HS-5 (cell line): ENCODE measurements around the gene CCL22.
A peak's percentile ranks its signal among the peaks of the same experiment; 100 is the strongest.
"Not testable (repeated sequence)": the region's sequence is repeated elsewhere in the genome, so short reads cannot be mapped to it uniquely, and the experiment has no call there.

Experiments
- DNase-seq: peaks from one replicate; pipeline ENCODE4 v3.0.0-alpha.2; 2012; ENCODE audit warnings: low read depth

The CCL22 gene, protein sequence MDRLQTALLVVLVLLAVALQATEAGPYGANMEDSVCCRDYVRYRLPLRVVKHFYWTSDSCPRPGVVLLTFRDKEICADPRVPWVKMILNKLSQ

DNA sequence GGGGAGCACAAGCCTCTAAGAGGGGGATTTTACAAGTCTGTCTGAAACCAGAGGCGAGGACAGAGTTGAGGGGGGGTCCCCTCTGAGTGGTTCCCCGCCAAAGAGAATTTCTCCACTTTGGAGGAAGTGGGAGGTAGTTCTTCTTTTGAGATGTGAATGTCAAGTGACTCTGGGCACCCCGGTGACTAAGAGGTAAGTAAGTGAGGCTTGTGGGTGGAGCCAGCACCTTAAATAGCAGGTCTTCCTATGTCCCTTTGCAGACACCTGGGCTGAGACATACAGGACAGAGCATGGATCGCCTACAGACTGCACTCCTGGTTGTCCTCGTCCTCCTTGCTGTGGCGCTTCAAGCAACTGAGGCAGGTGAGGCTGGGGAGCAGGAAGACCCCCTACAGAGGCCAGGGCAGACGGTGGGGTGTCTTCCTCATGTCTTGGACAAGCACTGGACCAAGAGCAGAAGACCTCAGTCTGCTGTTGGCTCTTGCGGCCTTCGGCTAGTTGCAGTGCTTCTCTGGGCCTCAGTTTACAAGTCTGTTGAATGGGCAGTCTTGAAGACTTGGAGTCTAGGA, at the start of gene CCL22:
CCL22 (plus strand) TSS at position 257 of the 569 bp plus-strand sequence; CDS start at position 291, 34 bp downstream.
- no peak for DNase-seq

GRCh38 chr16:57310801-57311200, 47.8 kb upstream of the CCL22 start:
- no peak for DNase-seq

DNA sequence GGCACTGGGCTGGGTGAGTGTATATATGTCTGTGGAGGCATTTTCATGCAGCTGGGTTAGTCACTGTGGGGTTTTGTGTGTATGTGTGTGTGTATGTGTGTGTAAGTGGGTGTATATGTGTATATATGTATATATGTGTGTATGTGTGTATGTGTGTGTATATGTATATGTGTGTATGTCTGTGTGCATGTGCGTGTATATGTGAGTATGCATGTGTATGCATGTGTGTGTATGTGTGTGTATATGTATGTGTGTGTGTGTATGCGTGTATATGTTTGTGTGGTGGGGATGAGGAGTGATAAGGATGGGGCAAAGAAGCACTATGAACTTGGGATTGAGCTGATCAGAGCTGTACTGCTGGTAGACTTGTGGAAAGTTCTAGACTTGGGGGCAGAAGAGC, 45.1 kb upstream of the CCL22 start:
- DNase-seq = no peak

DNA sequence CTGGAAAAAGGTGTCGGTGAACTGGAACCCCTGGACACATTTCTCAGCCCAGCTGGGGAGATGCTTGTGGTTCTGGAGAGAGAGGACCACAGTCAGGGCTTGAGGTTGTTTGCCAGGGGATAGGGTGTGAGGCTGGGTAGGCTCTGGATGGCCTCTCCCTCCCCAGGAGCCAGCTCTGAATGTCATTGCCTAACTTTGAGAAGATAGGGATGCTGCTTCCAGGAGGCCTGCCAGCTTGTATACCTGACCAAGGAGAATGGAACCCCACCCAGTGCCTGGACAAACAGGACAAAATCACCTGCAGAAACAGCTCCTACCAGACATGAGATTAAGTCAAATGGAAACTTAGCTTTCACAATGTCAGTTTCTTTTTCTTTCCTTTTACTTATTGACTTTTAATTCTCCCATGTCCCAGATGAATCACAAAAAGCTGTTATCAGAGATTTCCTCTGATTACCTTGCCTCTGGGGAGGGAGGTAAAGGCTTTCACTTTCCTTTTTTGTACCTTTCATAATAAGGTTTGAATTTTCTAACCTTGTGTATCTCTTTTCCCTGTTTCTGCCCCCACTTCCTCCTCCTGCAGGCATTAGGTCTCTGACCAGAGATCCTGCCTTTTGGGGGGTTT, 44.3 kb upstream of the CCL22 start:
- DNase-seq = no peak

DNA sequence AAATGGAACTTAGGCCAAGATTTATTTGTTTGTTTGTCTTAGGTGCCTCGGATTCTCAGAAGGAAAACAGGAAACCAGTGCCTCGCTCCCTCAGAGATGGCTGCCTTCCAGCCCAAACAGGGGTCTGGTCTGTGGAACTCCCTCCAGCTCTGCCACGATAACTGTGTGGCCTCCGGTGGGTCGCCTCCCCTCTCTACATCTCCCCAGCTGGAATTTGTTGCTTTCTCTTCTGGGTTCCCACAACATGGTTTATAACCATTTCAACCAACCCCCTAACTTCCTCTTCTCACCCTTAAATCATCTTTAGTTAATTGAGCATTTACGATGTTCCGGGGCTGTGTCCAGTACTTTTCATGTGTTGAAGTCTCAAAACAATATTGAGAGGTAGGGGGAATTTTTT, 43.2 kb upstream of the CCL22 start:
- no peak for DNase-seq

DNA sequence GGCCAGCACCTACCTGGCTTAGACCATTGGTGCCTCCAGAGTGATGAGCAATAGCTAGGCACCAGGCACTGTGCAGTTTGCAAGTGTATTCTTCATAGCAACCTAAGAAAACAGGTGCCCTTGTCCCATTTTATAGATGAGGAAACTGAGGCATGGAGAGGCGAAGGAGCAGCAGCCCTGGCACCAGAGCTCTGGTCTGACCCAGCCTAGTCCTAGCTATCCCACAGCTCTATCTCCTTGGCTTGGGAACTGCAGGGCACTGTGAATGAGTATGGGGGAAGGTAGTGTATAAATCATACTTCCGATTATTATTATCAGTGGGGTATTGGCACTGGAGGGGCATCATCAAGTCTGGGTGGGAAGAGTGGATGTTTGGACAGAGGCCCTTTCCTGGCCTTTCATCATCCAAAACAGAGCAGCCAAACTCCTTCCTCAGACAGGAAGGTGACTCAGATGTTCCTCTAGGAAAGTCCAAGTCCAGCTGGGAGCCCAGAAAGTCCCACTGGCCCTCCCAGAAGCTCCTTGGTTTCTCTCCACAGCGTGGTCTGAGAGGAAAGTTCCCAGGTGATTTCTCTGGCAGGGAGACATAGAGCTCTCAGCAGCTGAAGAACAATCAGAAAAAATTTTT, 42.1 kb upstream of the CCL22 start:
- DNase-seq = peak; percentile 58

- no peak for DNase-seq
Observed at GRCh38 chr16:57318240-57318970, 40.2 kb upstream of the CCL22 start.

DNA sequence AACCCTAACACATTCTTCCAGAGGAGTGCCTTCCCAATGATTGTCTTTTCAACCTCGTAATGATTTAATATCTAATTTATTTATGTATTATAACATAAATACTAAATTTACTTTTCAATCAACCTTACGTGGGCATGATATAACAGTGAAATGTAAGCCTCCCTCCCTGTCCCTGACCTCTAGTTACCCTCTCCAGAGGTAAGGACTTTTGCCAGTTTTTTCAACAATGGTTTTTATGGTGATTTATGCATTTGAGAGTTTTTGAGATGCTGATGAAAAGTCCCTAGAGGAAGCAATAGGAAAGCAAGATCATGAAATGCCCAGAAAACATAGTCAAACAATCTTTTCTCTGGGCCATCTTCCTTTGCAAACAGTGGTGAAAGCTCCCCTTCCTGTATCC, 38.9 kb upstream of the CCL22 start:
- DNase-seq = no peak

DNA sequence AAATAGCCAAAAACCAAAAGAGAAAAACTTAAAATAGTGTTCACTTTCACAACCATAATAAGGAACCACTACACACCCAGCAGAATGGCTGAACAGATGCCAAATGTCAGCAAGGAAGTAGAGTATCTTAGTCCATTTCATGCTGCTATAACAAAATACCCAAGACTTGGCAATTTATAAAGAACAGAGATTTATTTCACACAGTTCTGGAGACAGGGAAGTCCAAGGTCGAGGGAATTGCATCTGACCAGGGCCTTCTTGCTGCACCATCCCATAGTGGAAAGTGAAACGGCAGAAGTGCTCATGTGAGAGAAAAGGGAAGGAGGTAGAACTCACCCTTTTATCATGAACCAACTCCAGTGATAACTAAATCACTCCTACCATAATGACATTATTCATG, 33.8 kb upstream of the CCL22 start:
- DNase-seq = no peak

- DNase-seq = no peak
Observed at GRCh38 chr16:57325458-57325857, 33.1 kb upstream of the CCL22 start.

DNA sequence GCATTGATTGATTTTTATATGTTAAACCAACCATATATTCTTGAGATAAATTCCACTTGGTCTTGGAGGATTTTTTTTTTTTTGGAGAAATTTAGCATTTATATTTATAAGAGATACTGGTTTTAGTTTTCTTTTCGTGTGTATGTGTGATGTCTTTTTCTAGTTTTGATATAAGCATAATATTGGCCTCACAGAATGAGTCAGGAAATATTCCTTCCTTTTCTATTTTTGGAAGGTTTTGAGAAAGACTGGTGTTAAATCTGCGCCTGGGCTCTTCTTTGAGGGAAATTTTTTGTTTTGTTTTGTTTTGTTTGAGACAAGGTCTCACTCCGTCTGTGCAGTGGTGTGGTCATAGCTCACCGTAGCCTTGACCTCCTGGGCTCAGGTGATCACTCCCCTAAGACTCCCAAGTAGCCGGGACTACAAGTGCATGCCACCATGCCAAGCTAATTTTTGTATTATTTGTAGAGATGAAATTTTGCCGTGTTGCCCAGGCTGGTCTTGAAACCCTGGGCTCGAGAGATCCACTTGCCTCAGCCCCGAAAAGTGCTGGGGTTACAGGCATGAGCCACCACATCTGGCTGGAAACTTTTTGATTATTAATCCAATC, 28.8 kb upstream of the CCL22 start:
- no peak for DNase-seq

DNA sequence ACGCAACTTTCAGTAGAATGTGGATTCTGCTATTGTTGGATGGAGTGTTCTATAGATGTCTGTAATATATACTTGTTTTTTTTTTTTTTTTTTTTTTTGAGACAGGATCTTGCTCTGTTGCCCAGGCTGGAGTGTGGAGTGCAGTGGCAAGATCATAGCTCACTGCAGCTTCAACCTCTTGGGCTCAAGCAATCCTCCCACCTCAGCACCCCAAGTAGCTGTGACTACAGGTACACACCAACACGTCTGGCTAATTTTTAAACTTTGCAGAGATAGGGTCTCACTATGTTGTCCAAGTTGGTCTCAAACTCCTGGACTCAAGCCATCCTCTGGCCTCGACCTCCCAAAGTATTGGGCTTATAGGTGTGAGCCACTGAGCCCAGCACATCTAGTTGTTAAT, 27.2 kb upstream of the CCL22 start:
- DNase-seq = no peak

GRCh38 chr16:57333402-57333801, 25.2 kb upstream of the CCL22 start:
- DNase-seq = no peak

GRCh38 chr16:57335366-57335765, 23.2 kb upstream of the CCL22 start:
- DNase-seq = no peak

DNA sequence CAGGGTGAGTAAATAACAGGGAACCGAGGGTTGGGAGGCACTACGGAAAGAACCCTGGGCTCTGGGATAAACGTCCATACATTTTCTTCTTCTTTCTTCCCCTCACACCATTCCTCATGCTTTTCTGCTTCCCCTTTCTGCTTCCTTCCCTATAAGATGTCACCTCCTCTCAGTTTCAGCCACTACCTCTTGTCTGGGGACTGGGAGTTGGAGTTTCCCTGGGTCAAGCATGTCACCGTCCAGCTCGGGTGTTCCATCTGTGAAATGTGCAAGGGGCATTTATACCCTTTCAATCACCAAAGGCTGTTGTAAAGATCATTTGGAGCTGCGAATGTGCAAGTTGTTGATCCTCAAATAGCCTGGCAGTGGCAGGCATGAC, 17.5 kb upstream of the CCL22 start:
- DNase-seq = no peak

GRCh38 chr16:57341441-57342303, 16.9 kb upstream of the CCL22 start:
- peak; percentile 76 for DNase-seq

GRCh38 chr16:57342606-57343005, 16.0 kb upstream of the CCL22 start:
- DNase-seq = not testable (repeated sequence)

- DNase-seq = no peak
Observed at GRCh38 chr16:57343221-57343620, 15.4 kb upstream of the CCL22 start.

DNA sequence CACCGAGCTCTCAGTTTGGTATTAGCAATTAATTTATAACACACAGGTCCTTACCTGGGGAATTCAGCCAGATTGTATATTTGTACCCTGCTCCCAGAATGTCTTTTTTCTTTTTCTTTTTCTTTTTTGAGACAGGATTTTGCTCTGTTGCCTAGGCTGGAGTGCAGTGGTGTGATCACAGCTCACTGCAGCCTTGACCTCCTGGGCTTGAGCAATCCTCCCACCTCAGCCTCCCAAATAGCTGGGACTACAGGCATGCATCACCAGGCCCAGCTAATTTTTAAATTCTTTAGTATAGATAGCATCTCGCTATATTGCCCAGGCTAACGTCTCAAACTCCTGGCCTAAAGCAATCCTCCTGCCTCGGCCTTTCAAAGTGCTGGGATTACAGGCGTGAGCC, 14.5 kb upstream of the CCL22 start:
- DNase-seq = not testable (repeated sequence)

DNA sequence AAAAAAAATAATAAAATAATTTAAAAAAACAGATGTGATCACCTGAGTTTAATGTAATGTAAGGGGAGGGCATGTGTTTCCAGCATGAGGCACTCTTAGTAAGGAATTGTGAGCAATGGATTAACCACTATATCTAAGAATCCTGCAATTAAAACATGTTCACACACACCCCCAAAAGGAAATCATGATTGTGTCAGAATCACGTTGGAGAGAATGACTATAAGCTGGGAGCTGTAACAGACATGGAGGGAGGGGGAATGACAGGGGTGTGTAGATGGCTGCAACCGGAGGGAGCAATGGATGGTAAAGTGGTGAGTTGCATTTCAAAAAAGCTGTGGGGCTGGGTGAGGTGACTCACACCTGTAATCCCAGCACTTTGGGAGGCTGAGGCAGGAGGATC, 13.6 kb upstream of the CCL22 start:
- DNase-seq = no peak

GRCh38 chr16:57345666-57346204, 12.8 kb upstream of the CCL22 start:
- no peak for DNase-seq
